LNCaP clone FGC (cell line): ENCODE measurements around the gene TRAF1.

ENCODE experiments used
- DNase-seq: peaks from one replicate; pipeline ENCODE4 v3.0.0-alpha.2; 2011; ENCODE audit warnings: low read depth
- H3K4me3 ChIP-seq: 2 replicates; pipeline ENCODE4 v1.5.1; 2011; ENCODE audit warnings: mild to moderate bottlenecking, low read depth, low read length, control low read depth
- TF ChIP-seq, protein P1 (sequence below): IDR thresholded peaks from 2 replicates; pipeline ENCODE4 v1.5.1; 2012; ENCODE audit warnings: mild to moderate bottlenecking; ENCODE audit not compliant: control insufficient read depth, insufficient read depth; ENCODE audit errors: extremely low read depth

The TRAF1 gene

DNA sequence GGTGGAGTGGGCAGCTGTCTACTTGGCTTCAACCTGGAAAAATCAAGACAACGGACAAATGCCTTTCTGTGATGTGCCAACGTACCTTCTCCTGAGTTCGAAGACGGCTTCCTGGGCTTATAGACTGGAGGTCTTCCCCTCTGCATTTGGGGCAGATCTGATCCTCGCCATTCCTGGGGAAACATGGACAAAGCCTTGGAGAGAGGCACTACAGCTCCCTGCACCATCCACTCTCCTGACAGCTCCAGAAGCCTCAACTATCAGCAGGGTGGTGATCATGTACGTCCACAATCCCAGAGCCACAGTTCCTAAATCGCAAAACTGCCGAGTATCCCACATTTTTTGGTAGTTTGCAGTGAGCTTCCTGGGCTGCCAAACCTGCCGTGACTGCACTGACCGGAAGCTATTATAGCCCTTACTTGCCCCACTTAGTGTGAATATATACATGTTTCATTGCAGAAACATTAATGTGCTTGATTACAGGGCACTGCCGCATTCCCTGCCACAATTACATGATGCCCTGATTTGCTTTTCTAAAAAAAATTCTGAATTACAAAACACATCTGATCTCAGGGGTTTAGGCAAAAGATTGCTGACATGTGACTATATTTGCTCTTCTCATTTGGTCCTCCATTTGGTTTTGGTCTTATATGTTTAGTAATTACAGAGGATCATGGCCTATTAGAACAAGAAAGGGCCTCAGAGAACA lies 2.8 kb downstream of the TRAF1 start:
- DNase-seq, result no peak
- TF ChIP-seq, protein P1, sequence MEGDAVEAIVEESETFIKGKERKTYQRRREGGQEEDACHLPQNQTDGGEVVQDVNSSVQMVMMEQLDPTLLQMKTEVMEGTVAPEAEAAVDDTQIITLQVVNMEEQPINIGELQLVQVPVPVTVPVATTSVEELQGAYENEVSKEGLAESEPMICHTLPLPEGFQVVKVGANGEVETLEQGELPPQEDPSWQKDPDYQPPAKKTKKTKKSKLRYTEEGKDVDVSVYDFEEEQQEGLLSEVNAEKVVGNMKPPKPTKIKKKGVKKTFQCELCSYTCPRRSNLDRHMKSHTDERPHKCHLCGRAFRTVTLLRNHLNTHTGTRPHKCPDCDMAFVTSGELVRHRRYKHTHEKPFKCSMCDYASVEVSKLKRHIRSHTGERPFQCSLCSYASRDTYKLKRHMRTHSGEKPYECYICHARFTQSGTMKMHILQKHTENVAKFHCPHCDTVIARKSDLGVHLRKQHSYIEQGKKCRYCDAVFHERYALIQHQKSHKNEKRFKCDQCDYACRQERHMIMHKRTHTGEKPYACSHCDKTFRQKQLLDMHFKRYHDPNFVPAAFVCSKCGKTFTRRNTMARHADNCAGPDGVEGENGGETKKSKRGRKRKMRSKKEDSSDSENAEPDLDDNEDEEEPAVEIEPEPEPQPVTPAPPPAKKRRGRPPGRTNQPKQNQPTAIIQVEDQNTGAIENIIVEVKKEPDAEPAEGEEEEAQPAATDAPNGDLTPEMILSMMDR, result no peak
- H3K4me3 ChIP-seq, result no peak overlapping the region

DNA sequence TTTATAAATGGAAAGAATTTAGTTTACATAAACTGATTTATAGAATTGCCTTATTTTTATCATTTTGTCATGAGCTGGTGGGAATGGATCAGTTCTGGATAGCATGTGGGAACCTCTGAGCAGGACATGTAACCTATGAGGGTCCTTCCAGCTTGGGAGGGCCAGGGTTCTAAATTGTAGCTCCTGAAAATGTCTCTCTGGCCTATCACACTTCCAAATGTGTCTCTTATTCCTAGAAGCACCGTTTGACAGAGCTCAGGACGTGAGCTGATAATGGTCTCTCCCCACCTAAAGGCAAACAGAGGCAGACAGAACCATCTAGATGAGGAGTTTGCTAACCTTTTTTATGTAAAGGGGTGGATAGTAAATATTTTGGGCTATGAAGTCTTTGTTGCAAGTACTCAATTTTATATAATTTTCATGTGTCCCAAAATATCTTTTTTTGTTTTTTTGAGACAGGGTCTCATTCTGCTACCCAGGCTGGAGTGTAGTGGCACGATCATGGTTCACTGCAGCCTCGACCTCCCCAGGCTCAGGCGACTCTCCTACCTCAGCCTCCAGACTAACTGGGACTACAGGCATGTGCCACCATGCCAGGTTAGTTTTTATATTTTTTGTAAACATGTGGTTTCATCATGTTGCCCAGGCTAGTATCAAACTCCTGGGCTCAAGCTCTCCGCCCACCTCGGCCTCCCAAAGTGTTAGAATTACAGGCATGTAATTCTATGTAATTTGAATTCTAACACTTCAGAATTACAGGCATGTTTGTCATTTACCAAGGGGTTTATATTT lies 4.0 kb downstream of the TRAF1 start:
- TF ChIP-seq, protein P1, result no peak
- no peak for DNase-seq
- no peak overlapping the region for H3K4me3 ChIP-seq

DNA sequence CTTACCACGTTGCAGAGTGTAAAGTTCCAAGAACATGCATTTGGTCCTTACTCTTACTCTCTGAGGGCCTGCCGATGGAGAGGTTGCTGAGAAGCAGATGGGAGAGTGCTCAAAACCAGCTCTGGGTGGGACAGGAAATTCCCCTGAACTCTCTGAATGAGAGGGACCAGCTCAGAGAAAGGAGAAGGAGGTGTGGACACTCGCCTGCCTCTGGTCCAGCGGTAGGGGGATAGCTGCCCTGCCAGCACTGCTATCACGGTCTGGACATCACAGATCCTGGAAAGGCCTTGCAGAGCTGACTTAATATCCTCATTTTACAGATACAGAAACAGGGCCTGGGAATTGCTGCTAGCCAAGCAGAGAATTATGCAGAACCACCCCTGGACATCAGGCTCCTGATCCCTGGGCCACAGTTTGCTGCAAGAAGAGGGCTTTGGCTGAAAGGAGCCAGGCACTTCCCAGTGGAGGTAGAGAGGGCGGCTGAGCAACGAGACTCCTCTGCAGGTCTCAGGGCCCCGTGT lies 4.9 kb downstream of the TRAF1 start:
- H3K4me3 ChIP-seq, result no peak overlapping the region
- no peak for DNase-seq
- TF ChIP-seq, protein P1, result no peak

DNA sequence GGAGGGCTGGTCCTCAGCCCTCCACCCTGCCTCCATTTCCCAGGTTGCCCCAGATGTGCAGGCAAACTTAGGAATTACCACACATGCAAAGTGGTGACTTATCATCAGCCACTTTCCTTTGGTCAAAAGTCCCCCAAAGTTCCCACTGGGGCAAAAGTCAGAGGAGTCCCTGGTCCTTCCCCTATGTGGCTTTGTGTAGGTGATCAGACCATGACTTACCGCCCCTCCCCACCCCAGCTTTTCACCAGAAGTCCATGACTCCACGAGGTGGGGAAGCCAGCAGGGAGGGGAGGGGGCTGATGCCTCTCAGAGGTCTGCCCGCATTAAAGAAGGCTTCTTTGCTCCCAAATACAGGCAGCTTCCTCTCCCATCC lies 5.8 kb downstream of the TRAF1 start:
- no peak overlapping the region for H3K4me3 ChIP-seq
- DNase-seq, result no peak
- TF ChIP-seq, protein P1, result no peak

- TF ChIP-seq, protein P1, result no peak
- no peak for DNase-seq
- H3K4me3 ChIP-seq, result no peak overlapping the region
Measured at GRCh38 chr9:120919843-120920805, 6.5 kb downstream of the TRAF1 start.
